HL-60/S4 treated with retinoic acid at 250 ng/mL for 4 days and 3 days (cell line): Measurements from ENCODE around the gene NEK7.

Source experiments
- in situ Hi-C: fragments of 300-500 bp; cut with MboI; formaldehyde crosslinking; loops from 2 replicates; pipeline ENCODE4 v1.7.0; 2022; ENCODE audit warnings: low sequenced_read_pairs

Gene NEK7

DNA sequence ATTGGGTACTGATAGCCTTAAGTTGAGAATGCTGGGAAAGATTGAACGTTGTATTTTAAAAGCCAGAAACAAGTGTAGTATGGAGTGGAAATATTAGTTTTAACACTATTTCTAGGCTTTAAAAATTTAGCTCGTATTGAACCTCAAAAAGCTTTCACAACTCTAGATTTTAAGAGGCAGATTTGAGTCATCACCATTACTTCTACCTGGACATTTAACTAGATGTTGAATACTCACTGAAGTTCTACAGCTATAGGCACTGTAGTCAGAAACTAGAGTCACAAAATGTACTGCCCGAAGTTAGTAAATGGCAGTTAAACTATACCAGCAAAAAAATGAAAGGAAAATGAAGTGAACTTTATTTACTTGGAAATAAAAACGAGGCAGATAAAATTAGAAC, 96.5 kb downstream of the NEK7 start:
- in situ Hi-C loops = no loop called here

DNA sequence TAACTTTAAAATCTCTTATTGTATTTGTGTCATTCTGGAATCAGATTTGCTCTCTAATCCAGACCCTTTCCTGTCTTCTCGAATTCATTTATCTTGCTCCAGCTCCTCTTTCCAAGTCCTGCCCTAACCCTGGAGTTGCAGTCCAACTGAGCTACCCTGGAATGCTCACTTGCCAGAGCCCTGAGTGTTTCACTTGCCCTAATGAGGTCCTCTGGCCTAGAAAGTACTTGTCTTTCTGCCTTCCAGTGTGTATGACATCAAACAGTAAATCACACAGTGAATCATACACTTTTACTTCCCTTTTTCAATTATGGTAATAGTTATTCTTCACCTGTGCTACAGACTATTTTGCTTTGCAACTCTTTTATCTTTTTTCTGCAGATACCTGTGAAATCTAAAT, 96.9 kb downstream of the NEK7 start:
- in situ Hi-C loops = no loop called here

DNA sequence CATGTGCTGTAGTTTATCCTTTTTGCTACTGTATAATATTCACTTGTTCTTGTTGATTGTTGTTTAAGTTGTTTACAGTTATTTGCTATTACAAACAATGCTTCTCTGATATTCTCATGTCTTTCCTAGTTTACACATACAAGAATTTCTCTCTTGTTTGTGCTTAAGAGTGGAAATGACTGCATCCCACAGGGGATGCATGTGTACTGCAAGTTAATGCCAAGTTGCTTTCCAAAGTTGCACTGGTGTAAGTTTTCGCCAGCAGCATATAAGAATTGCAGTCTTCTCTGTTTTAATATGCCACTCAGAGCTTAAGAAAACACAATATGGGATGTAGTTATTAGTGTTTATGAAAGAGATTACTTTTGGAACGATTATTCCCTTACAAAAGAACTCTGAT, 97.7 kb downstream of the NEK7 start:
- in situ Hi-C loops = no loop called here

DNA sequence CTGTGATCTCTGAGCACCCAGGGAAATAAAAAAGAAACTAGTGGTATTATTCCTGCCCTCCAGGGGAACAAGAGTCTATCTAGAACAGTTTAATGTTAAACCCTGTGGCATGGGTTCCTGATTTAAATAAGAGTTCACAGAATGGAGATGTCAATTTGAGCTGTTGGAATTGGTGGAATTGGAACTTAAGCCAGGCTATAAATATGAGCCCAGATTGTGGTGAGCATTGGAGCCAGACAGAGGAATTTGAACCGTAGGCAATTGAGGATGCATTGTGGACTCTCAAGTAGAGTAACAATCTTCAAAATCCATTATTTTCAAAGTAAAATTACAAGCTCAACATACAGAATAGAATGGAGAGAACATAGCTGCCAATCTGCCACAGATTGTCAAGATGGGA, 98.2 kb downstream of the NEK7 start:
- in situ Hi-C loops = no loop called here

DNA sequence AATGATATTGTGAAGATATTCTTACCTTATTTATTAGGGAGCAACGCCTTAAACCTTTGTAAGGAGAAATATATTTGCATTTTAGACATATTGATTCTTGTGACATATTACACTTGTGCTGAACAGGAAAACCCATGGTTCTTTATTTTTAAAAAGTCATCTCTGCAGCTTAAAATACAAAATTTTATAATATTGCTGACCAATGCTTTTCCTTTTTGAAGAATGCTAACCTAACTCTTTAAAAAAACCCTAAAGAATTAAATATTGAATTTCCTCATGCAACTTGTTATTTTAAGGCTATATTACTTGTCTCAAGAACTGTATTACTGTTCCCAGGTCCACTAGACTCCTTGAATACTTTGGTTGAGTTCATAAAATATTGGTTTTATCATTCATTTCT, 99.0 kb downstream of the NEK7 start:
- in situ Hi-C loops = no loop called here

DNA sequence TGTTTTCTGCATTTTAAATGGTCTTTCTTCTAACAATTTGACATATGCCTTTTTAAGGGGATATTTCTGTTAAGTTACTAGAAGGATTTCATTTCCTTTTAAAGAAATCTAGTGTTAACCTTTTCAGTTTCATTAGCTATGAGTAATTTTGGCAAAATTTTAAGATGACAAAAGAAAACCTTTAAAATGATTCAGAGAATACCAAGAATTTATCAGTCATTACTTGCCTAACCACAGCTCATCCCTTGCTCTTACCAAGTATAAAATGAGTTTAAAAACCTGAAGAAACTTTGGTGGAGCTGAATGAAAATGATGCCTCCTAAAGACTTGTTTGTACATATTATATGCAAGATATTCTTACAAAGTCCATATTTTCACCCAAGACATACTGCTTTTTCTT, 101.7 kb downstream of the NEK7 start:
- in situ Hi-C loops = no loop called here

DNA sequence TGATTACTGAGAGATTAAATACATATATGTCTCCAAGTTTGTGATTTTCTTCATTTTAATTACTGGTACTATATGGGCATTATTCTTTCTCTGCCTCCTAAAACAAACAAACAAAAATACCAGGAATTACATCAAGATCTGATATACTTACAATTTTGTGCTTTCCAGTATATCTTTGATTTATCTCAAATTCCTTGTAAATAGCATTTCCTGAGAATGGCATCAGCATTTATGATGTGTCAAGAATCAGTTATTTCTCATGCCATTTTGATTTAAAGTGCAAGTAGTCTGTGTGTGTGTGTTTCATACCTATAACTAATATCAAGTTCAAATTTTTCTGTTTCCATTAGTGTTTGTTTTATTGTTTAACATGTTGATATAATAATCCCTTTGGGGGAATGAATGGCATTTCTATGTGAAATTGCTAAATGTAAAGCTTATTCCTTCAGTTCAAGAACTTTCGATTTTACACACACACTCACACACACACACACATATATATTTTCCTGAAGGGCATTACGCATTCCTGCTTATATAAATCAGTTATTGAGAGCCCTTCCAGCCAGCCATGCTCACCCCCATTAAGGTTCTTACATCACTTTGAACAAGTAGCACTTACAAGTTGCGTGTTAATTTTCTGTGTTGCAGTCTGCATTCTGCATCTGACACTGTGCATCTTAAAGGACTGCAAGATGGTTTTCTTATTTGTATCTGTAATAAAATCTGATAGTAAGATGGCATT, 102.7 kb downstream of the NEK7 start:
- in situ Hi-C loops = no loop called here

DNA sequence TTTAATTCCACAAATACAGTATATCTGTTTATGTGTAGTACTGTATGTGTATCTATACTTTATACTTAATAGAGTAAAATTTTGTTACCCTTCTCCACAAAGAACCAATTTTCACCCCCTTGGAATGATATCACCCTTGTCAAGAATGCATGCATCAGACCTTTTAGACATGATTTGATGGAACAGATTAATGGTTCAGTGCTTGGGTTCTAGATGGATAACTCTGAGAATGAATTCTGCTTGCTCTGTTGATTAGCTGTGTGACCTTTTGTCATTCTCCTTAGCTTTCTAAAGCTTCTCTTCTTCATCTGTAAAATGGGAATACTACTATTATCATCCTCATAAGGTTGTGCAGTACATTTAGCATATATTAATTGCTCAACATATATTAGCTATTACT, 105.1 kb downstream of the NEK7 start:
- in situ Hi-C loops = no loop called here

DNA sequence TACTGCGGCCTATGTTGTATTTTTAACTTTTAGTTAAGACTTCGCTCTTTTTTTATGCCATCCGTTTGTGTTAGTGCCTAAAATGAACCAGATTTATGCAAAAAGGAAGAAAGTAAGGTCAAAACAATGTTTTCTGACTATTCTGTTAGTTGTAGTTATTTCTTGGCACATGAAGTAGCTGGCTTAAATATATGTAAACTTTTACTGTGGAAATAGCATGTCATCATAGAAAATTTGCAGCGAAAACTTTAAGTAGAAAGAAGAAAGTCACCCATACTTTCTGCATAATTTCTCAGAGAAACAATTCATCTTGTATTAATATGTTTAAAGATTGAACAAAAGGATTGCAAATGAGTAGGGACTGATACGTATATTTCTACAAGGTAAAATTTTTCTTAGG, 106.4 kb downstream of the NEK7 start:
- in situ Hi-C loops = no loop called here

DNA sequence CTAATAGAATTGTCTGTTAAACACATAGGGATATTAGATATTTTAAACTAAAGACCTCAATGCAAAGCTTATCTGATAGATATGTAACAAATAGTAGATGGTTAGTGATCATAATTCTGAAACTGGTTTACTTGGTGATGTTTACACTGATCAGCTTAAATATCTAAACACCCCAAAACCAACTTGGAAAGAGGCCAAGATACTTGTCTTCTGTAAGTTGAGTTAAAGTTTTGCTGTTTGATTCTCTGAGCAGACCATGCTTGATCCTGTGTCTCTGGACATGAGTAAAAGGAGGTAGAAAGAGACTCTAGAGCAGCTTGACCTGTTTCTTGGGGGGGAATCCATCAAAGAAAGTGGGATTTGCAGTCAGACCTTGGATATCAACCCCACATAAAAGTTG, 107.5 kb downstream of the NEK7 start:
- in situ Hi-C loops = no loop called here

DNA sequence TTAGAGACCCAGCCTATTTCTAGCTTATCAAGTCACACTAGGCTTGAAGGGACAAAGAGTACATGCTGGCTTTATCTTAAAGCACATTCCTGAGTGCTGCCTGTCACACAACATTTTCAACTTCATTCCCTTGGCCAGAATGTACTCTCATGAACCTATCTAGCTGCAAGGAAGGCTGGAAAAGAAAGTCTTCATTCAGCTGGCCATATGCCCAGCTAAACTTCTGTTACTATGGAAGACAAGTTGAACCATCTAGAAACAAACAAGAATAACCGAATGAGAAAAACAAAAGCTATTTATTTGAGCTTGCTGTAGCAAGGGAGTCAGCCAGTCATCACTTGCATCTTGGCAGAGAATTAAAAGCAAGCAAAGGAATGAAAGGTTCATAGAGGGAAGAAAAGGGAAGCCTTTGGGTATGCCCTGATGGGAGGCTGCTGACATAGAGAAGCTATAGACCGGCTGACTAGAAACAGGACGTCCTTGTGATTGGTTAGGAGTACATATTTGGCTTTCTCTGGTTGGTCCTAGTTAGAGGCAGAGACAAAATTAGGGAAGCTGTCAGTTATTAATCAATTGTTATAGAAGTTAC, 108.4 kb downstream of the NEK7 start:
- in situ Hi-C loops = no loop called here

DNA sequence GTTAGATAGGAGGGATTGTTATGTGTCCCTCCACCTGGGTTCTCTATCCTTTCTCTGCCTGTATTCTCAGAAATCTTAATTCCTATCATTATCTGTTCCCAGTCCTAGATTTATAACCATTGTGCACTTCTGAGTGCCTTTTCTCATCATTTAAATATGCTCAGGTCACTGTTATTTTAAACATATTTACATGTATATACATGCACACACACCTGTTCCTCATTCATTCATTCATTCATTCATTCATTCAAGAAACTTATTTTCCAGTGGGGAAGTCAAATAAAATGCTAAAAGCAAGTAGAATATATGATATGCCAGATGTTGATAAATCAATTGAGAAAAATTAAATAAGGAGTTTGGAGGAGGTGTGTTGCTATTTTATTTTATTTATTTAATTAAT, 110.3 kb downstream of the NEK7 start:
- in situ Hi-C loops = no loop called here

DNA sequence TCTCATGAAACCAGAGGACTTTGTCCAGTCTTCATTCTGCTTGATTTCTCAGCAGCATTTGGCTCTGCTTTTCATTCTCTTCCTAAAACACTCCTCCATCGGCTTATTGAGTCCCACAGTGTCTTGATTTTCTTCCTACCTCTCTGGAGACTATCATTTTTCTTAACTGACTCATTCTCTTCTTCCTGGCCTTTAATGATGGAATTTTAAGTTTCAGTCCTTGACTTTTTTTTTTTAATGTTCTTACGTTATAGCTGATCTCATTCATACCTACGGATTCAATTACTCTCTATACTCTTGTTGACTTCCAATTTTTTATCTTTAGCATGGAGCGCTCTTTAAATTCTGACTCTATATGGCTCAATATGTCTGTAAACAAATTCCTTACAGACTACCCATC, 111.1 kb downstream of the NEK7 start:
- in situ Hi-C loops = no loop called here

DNA sequence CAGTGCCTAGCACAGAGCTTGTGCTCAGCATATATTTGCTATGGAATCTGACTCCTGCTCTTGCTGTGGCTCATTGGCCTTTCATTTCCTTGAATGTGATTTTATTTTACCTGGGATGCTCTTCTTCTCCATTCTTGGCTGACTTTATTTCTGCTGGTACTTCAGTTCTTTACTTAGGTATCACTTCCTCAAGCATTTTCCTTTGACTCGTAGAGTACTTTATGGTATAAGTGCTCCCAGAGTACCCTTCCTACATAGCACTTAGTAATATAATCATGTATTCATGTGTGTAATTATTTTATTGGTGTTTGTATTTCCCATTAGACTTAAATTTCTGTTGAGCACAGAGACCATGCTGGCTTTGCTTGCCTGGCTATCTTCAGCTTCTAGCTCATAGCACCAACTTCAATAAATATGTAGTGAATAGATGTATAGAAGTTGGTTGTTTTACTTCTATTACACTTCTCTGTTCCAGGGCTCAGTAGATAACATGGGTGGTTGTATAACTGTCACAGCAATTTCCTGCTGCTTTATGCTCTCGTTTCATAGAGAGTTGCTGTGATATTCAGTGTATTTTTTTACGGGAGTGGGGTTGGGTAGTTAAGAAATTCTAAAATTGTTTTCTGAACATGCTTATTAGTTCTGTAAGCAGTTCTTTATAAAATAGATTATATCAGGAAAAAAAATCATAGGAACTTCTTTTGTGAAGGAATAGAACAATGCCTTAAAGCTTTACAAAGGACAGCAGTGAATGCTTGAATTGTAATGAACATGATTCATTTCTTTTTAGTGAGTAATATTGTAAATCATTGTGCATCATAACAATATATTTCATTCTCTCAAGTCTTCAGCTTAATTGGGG, 112.2 kb downstream of the NEK7 start:
- in situ Hi-C loops = no loop called here

DNA sequence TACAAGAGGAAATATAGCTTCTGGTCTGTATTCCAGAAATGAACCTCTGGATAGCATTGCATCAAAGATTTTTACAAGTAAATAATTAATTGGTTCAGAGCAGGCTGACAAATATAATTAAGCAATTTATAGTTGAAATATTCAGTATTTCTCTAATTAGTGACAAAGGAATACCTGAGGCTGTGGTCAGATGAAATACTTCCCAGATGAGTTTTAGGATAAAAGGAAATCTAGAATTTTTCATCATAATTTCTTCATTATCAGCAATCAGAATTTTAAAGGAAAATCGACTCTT, 112.8 kb downstream of the NEK7 start:
- in situ Hi-C loops = no loop called here

DNA sequence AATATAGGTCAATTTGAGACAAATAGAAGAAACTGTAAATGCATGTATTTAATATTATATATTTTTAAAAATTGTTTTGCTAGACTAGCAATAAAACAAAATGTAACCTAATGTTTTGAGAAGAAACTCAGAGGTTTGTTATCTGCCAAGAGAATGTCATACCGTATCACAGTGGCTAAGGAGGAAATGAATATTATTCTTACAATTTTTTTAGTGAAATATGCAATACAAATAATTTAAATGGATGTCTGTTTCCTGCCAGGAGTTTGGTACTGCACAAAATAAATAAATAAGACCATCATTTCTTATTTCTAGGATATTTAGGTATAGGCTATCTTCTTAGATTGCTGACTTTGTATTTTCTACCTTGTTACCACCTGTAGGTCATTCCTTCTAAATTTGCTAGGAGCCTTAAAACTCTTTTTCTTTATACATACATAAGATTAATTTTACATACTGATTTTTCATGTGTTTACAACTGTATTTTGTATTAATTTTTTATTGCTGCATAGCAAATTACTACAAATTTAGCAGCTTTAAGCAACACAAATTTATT, 113.6 kb downstream of the NEK7 start:
- in situ Hi-C loops = no loop called here

DNA sequence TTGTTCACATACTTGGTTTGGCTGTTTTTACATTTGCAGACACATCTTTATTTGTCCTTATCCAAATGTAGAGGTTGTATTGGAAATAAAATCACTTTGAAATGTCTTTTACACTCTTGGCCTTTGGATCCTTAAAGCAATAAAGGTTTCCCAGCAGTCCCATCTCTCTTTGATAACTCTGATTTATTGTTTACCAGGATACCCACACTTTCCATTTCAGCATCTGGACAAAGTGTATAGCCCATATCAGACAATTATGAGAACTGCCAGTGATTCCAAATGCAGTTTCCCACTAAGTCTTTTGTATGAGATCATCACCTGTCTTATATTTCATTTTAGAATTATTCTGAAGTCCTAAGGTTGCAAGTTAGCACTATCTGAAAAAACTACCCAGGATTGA, 114.7 kb downstream of the NEK7 start:
- in situ Hi-C loops = no loop called here

DNA sequence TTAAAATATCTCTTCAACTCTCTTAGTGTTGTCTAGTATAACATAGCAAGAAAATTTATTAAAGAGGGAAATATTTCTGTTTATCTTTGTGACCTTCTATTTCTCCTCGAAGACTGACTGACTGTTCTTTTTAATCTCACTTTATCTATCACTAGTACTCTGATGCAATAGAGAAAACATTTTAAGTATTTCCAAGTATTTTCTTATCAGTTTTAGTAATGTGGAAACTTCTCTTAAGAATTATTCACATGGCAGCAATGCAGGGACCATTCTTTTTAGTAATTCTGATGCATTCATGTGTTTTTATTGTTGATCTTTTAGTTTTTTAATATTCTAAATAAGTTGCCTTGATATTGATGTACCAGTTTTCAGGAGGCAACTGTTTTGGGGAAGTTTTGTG, 115.7 kb downstream of the NEK7 start:
- in situ Hi-C loops = no loop called here

DNA sequence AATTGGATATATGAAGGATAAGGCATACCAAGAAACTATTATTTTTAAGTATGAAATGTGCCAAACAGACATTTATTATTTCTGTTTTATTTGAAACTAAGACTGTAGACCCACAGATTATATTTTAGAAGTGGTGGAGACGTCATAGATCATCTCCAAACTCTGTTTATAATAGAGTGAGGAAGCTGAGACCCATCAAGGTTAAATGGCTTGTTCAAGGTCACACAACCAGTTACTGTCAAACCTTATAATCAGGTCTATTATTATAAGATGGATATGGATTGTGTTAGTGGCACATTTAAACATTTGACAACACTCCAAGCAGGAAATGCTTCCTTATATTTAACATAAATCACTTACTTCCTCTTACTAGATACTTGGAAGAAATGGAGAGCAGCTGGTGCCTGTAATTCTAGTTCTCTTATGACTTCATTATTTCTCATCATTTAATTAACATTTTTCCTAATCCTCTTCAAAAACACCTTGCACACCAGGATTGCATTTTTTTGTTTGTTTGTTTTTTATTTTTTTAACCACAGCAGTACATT, 117.0 kb downstream of the NEK7 start:
- in situ Hi-C loops = no loop called here

DNA sequence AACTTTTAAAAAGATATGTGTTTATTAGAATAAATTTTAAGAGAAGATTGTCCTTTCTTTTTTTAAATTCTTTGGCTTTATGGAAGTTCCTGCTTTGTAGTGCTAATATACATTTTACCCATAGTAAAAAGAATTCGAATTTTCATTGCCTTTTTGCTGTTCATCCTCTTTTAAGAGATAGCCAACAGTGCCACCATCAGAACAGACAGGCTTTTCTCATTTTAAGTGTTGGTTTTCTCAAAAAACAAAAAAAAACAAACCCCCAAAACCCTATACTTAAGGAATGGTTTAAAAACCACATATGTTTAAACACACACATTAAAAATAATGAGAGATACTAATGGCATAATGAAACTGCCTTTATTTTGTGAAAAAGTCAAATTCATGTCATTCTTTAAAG, 118.8 kb downstream of the NEK7 start:
- in situ Hi-C loops = no loop called here

DNA sequence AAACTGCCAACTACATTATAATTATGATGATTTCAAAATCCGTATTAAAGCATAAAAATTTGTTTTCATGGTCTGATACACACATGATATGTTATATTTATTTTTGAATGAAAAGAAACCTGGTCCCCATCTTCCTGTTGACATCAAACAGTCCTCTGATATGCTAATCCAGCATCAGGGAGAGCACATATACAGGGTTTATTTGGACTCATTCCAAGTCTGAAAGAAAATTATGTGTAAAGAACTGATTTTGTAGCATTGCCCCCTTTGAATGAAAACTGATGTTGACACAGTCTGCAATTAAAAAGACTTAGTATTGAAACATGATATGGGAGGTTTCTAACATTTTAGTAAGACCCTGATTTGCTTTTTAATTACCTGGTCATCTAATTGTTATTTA, 119.4 kb downstream of the NEK7 start:
- in situ Hi-C loops = no loop called here

DNA sequence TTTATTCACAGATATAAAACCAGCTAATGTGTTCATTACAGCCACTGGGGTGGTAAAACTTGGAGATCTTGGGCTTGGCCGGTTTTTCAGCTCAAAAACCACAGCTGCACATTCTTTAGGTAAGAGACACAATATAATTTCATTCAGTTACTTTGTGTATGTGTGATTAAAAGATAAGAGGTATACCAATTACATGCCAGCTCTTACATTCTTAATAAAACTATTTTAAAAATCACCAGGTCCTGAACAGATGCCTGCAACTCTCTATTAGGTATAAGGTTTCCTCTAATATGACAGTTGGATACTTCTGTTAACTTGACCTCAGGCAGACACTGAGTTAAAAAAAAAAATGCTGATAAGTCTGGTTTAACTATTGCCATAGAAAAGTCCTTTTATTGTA, 122.1 kb downstream of the NEK7 start:
- in situ Hi-C loops = no loop called here
